ENCODE data around the gene KRT84. TPM values are rescaled to one million over a fixed set of nuclear protein-coding genes. Genes with fewer than 3 reads are reported as not detected.

Gene KRT84, protein sequence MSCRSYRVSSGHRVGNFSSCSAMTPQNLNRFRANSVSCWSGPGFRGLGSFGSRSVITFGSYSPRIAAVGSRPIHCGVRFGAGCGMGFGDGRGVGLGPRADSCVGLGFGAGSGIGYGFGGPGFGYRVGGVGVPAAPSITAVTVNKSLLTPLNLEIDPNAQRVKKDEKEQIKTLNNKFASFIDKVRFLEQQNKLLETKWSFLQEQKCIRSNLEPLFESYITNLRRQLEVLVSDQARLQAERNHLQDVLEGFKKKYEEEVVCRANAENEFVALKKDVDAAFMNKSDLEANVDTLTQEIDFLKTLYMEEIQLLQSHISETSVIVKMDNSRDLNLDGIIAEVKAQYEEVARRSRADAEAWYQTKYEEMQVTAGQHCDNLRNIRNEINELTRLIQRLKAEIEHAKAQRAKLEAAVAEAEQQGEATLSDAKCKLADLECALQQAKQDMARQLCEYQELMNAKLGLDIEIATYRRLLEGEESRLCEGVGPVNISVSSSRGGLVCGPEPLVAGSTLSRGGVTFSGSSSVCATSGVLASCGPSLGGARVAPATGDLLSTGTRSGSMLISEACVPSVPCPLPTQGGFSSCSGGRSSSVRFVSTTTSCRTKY
- not detected for polyA plus RNA-seq (2013, experiment 1 of 2; ENCODE audit: insufficient read length)
- not detected for polyA plus RNA-seq (2013, experiment 2 of 2; ENCODE audit: insufficient read length)

DNA sequence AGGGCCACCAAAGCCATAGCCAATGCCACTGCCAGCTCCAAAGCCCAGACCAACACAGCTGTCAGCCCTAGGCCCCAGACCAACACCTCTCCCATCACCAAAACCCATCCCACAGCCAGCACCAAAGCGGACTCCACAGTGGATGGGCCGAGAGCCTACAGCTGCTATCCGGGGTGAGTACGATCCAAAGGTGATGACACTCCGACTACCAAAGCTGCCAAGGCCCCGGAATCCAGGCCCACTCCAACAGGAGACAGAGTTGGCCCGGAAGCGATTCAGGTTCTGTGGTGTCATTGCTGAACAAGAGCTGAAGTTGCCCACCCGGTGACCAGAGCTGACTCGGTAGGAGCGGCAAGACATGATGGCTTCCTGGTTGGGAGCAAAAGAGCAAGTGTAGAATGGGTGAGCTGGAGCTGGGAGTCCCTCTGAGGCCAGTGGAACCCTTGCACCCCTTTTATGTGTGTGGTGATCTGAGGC lies at the start of gene KRT84:
Gene KRT84, minus strand, starts transcription at position 427 of the 477 bp plus-strand sequence. Its CDS starts 67 bp downstream, at position 360.
- no peak for DNase-seq

- DNase-seq, result peak; percentile 50
Observed at GRCh38 chr12:52434760-52435530, 49.5 kb upstream of the KRT84 start.

DNA sequence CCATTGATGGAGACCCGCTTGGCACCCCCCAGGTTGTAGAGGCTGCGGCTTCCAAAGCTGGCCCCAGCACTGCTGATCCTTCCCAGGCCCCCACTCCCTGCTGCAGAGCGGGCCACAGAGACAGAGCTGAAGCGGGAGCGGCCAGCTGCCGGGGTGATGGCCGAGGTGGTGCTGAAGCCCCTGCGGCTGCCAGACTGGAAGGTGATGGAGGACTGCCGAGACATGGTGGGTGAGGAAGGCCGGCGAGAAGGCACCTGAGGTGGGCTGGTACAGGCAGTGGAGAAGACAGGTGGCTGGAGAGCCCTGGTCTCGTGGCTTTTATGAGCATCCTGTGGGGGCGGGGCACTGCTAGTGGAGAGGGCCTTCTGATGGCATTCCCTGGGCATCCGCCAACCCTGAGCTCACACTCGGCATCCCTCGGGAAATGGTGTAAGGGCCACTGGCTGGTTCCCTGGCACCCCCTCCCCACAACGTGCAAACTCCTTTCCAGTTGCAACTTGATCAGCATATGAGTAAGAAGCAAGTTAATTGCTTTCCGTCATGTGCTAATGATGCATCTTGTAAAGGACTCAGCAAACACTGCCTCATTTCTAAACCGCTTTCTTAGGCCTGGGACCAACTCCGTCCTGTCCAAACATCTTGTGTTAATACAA lies 48.8 kb upstream of the KRT84 start, which contains the start of gene KRT75:
Gene KRT75, minus strand, starts transcription at position 291 of the 653 bp plus-strand sequence. Its CDS starts 67 bp downstream, at position 224.
- DNase-seq, result peak; percentile 13

DNA sequence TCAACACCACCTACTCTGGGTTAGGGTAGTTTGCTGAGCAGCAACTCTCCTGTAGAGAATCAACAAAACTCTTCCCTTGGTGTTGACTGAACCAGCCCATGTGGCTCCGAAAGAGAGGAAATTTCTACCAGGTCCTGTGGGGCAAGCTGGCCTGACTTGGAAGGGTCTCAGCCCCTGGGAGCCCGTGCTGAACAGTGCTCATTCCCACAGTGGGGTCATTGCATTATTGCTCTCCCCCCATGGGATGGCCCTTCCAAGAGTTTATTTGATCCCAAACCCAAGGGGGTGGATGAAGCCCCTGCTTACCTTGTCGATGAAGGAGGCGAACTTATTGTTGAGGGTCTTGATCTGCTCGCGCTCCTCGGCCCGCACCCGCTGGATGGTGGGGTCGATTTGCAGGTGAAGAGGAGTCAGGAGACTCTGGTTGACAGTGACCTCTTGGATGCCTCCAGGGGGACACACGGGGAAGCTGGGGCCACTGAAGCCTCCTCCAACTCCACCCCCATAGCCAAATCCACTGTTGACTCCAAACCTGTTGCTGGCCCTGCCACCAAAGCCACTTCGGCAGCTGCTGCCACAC lies 48.1 kb upstream of the KRT84 start:
- DNase-seq, result no peak

GRCh38 chr12:52432559-52433207 lies 47.2 kb upstream of the KRT84 start:
- no peak for DNase-seq

- no peak for DNase-seq
Observed at GRCh38 chr12:52428121-52428520, 42.7 kb upstream of the KRT84 start.

- no peak for DNase-seq
Observed at GRCh38 chr12:52427083-52427482, 41.6 kb upstream of the KRT84 start.

DNA sequence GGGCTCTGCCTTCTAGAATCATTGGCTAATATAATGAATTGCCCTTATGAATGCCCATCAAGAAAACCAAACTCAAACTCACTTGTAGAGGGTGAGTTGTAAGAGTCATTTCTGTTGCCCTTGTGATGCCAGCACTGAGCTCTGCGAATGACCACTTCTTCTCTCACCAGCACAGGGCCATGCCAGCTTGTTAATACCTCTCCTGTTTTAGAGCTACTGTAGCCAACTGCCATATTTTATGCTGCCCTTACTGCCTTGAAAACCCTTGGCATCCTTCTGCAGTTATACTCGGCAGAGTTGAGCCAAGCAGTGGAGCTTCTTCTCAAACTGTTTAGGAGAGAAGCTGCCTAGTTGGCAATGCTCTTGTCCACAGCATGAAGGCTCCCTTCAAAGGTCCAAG lies 40.6 kb upstream of the KRT84 start:
- DNase-seq, result no peak

GRCh38 chr12:52425466-52425865 lies 40.0 kb upstream of the KRT84 start:
- DNase-seq, result no peak

GRCh38 chr12:52423661-52424500 lies 38.4 kb upstream of the KRT84 start:
- no peak for DNase-seq

DNA sequence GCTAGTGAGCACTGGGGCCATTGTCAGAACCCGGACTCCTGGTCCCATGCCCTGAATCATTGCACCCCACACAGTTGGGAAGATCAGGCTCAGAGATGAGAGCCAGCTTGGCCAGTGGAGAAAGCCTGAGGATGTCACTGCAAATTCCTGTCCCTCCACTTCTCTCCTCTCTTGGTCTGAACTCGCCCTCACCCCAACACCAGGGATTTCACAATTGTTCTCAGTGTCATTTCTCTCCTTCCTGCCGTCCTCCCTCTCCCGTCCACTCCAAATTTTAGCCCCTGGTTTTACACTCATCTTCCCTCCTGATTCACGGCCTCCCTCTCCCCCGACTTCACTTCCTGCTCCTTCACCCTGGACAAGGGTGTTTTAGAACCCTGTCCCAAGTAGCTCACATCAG lies 37.6 kb upstream of the KRT84 start:
- DNase-seq, result no peak

GRCh38 chr12:52419656-52420055 lies 34.2 kb upstream of the KRT84 start:
- DNase-seq, result peak; percentile 53

GRCh38 chr12:52418576-52419110 lies 33.2 kb upstream of the KRT84 start:
- DNase-seq, result no peak

DNA sequence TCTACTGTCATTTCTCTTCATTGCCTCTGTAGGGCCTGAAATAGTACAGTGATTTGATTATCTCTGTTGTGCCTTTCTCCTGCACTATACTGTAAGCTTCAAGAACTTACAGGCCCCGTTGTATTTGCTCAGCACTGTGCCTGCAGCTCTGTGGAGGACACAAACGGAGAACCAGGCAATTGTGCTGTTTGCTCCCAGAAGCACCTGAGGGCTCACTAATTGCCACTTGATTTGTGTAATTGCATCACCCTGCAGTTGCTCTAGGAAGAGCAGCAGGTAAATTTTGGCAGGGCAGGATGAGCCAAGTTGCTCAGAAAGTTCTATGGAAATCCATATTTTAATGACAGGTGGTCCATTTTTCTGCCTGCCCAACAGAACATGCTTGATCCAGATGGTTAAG lies 32.3 kb upstream of the KRT84 start:
- no peak for DNase-seq

- DNase-seq, result no peak
Observed at GRCh38 chr12:52416795-52417194, 31.3 kb upstream of the KRT84 start.

GRCh38 chr12:52415870-52416750 lies 30.7 kb upstream of the KRT84 start:
- peak; percentile 82 for DNase-seq

- no peak for DNase-seq
Observed at GRCh38 chr12:52414936-52415335, 29.5 kb upstream of the KRT84 start.

GRCh38 chr12:52413782-52414345 lies 28.4 kb upstream of the KRT84 start:
- no peak for DNase-seq

GRCh38 chr12:52413202-52413601 lies 27.8 kb upstream of the KRT84 start:
- DNase-seq, result no peak
